PC-3 (cell line): Measurements from ENCODE around the gene TMEM239.

Source experiments
- EZH2 ChIP-seq: fragments of 300-600 bp; sonication (generic); IDR thresholded peaks from one replicate; pipeline ENCODE4 v1.6.1; 2017; ENCODE audit warnings: antibody characterized with exemption, mild to moderate bottlenecking, low read length; ENCODE audit not compliant: unreplicated experiment
- EZH2phosphoT487 ChIP-seq: fragments of 300-600 bp; sonication (generic); IDR thresholded peaks from 2 replicates; pipeline ENCODE4 v1.6.1; 2018; ENCODE audit warnings: mild to moderate bottlenecking, antibody characterized with exemption, low read length, borderline replicate concordance
- TF ChIP-seq, protein P1 (sequence below): fragments of 300-600 bp; sonication (generic); conservative IDR thresholded peaks from 2 replicates; pipeline ENCODE4 v1.5.1; 2017; ENCODE audit warnings: antibody characterized with exemption, low read depth, mild to moderate bottlenecking, low read length

DNA sequence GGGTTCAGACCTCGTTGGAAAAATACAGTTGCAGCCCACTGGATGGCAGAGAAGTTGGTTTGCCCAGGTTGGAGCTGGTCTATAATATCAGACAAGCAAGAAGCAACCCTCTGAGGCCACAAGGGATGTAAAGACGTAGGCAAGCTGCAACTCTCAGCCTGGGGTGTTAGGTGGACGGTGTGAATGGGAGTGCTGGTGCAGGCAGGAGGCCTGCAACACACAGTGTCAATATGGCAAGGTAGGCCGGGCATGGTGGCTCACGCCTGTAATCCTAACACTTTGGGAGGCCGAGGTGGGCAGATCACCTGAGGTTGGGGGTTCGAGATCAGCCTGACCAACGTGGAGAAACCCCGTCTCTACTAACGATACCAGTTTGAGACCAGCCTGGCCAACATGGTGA lies 34.9 kb downstream of the TMEM239 start:
- TF ChIP-seq EZH2 = no peak
- TF ChIP-seq, protein P1, sequence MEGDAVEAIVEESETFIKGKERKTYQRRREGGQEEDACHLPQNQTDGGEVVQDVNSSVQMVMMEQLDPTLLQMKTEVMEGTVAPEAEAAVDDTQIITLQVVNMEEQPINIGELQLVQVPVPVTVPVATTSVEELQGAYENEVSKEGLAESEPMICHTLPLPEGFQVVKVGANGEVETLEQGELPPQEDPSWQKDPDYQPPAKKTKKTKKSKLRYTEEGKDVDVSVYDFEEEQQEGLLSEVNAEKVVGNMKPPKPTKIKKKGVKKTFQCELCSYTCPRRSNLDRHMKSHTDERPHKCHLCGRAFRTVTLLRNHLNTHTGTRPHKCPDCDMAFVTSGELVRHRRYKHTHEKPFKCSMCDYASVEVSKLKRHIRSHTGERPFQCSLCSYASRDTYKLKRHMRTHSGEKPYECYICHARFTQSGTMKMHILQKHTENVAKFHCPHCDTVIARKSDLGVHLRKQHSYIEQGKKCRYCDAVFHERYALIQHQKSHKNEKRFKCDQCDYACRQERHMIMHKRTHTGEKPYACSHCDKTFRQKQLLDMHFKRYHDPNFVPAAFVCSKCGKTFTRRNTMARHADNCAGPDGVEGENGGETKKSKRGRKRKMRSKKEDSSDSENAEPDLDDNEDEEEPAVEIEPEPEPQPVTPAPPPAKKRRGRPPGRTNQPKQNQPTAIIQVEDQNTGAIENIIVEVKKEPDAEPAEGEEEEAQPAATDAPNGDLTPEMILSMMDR = no peak
- no peak for TF ChIP-seq EZH2phosphoT487
